Measurements from ENCODE around the gene ARHGEF10L.

DNA sequence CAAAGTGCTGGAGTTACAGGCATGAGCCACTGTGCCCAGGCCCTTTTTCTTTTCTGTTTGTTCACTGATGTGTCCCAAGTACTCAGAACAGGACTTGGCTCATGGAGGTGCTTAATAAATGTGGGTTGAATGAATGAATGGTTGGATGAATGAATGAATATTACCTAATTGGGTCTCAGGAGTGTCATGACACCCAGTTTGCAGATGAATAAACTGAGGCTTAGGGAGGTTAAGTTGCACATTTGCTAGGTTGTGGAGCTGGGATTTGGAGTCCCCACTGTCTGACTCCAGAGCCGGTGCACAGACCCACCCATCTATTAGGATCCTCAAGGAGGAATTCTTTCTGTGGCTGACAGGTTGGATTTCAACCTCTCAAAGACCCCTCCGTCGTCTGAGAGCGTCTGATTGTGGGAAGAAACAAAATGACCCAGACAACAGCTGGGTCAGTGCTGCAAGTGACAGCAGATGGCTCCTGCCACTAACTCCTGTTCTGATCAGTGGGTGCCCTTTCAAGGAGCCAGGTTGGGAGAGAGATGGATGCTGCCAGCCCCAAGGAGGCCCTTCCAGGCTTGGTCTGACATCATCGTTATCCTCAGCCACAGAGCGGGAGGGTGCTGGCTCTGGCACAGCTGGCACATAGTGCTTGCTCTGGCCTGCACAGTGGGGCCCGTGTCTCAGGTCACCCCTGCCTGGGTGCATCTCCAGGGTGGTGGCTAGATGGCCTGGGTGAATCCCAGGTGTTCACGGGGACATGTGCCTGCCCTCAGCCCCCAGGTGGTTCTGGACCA is 24.2 kb downstream of the ARHGEF10L start:
- TF ChIP-seq, protein P1, sequence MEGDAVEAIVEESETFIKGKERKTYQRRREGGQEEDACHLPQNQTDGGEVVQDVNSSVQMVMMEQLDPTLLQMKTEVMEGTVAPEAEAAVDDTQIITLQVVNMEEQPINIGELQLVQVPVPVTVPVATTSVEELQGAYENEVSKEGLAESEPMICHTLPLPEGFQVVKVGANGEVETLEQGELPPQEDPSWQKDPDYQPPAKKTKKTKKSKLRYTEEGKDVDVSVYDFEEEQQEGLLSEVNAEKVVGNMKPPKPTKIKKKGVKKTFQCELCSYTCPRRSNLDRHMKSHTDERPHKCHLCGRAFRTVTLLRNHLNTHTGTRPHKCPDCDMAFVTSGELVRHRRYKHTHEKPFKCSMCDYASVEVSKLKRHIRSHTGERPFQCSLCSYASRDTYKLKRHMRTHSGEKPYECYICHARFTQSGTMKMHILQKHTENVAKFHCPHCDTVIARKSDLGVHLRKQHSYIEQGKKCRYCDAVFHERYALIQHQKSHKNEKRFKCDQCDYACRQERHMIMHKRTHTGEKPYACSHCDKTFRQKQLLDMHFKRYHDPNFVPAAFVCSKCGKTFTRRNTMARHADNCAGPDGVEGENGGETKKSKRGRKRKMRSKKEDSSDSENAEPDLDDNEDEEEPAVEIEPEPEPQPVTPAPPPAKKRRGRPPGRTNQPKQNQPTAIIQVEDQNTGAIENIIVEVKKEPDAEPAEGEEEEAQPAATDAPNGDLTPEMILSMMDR (IDR thresholded peaks at IDR 0.05), result no peak
- no peak for TF ChIP-seq EZH2 (IDR thresholded peaks at IDR 0.05)

Measured in neural progenitor cell (in vitro differentiated cells).